Liver (tissue), 9 donors: ENCODE measurements around the gene CC2D2A. TPM values are rescaled to one million over a fixed set of nuclear protein-coding genes. Genes with fewer than 3 reads are reported as not detected.

ENCODE experiments used
- DNase-seq: peaks from one replicate; pipeline ENCODE4 v3.0.0-alpha.2; 2017; ENCODE audit warnings: low spot score
- H3K27ac ChIP-seq, 2 donors: one replicate each; pipeline ENCODE4 v1.7.0; 2013; ENCODE audit warnings: inconsistent platforms in 2 of 2, low read length in 2 of 2, control low read depth in 1 of 2, low read depth in 1 of 2, mild to moderate bottlenecking in 1 of 2
- H3K27me3 ChIP-seq, 4 donors: one replicate each; pipeline versions ENCODE4 v1.6.1 to v1.7.0; 2013; ENCODE audit warnings: low read length in 3 of 4, inconsistent platforms in 1 of 4, mild to moderate bottlenecking in 1 of 4, moderate library complexity in 1 of 4; ENCODE audit not compliant: control insufficient read depth in 4 of 4, insufficient read depth in 4 of 4
- H3K36me3 ChIP-seq, 4 donors: one replicate each; pipeline versions ENCODE4 v1.6.1 to v1.7.0; 2013; ENCODE audit warnings: low read length in 3 of 4, mild to moderate bottlenecking in 3 of 4, low read depth in 1 of 4, moderate library complexity in 1 of 4; ENCODE audit not compliant: control insufficient read depth in 4 of 4, insufficient read depth in 3 of 4
- H3K4me1 ChIP-seq, 4 donors: one replicate each; pipeline versions ENCODE4 v1.6.1 to v1.7.0; 2013; ENCODE audit warnings: low read length in 3 of 4, mild to moderate bottlenecking in 3 of 4, moderate library complexity in 1 of 4; ENCODE audit not compliant: control insufficient read depth in 4 of 4, insufficient read depth in 4 of 4
- H3K4me3 ChIP-seq, 3 donors: one replicate each; pipeline versions ENCODE4 v1.6.1 to v1.7.0; 2013; ENCODE audit warnings: low read length in 3 of 3, control low read depth in 1 of 3, low read depth in 1 of 3, mild to moderate bottlenecking in 1 of 3
- H3K9ac ChIP-seq, 2 donors: one replicate each; pipeline ENCODE4 v1.7.0; 2013; ENCODE audit warnings: low read length in 2 of 2, mild to moderate bottlenecking in 2 of 2, moderate library complexity in 2 of 2, control low read depth in 1 of 2, low read depth in 1 of 2
- H3K9me3 ChIP-seq, 4 donors: one replicate each; pipeline versions ENCODE4 v1.6.1 to v1.7.0; 2013; ENCODE audit warnings: low read length in 3 of 4; ENCODE audit not compliant: control insufficient read depth in 4 of 4
- EGR1 ChIP-seq, 2 donors: IDR thresholded peaks; 2 replicates each; pipeline ENCODE4 v1.6.1; 2016 to 2018; ENCODE audit warnings: antibody characterized with exemption in 2 of 2, low read depth in 2 of 2
- FOXA2 ChIP-seq: IDR thresholded peaks from 2 replicates; pipeline ENCODE4 v1.6.1; 2016; ENCODE audit warnings: antibody characterized with exemption
- GABPA ChIP-seq, 2 donors: IDR thresholded peaks in 1 of 2; conservative IDR thresholded peaks in 1 of 2; 2 replicates each; pipeline ENCODE4 v1.6.1; 2016; ENCODE audit warnings: antibody characterized with exemption in 2 of 2, mild to moderate bottlenecking in 1 of 2, moderate library complexity in 1 of 2
- HNF4A ChIP-seq, 2 donors: conservative IDR thresholded peaks; 2 replicates each; pipeline ENCODE4 v1.6.1; 2016; ENCODE audit warnings: antibody characterized with exemption in 2 of 2, mild to moderate bottlenecking in 2 of 2
- HNF4G ChIP-seq: IDR thresholded peaks from 2 replicates; pipeline ENCODE4 v1.6.1; 2016; ENCODE audit warnings: antibody characterized with exemption
- NR2F2 ChIP-seq: IDR thresholded peaks from 2 replicates; pipeline ENCODE4 v1.6.1; 2016; ENCODE audit warnings: antibody characterized with exemption
- RXRA ChIP-seq, 2 donors: IDR thresholded peaks; 2 replicates each; pipeline ENCODE4 v1.6.1; 2017 to 2018; ENCODE audit warnings: antibody characterized with exemption in 2 of 2, mild to moderate bottlenecking in 1 of 2
- SP1 ChIP-seq: IDR thresholded peaks from 2 replicates; pipeline ENCODE4 v1.6.1; 2018; ENCODE audit warnings: antibody characterized with exemption, mild to moderate bottlenecking
- ZBTB33 ChIP-seq: IDR thresholded peaks from 2 replicates; pipeline ENCODE4 v1.6.1; 2016; ENCODE audit warnings: antibody characterized with exemption
- WGBS: extraction: QIAGEN DNeasy Blood & Tissue Kit; methylation state at CpG from one replicate; pipeline ENCODE4 v1.1.7; 2013; 5-methylcytosine and 5-hydroxymethylcytosine counted together
- polyA plus RNA-seq, 2 donors: library from polyadenylated mRNA; stranded (reverse) in 1 of 2; unstranded in 1 of 2; fragments of 200-250 nt in 1 of 2; fragments of >200 nt in 1 of 2; fragmentation: Nextera tagmentation in 1 of 2; extraction: Ambion mirVana in 1 of 2; gene quantifications; one replicate each; pipeline versions ENCODE4 v1.2.1 to v1.2.3, GENCODE V29; 2013 to 2015
- total RNA-seq, 2 donors: library from RNA; depleted of rRNA; stranded (reverse); fragments of >200 nt; gene quantifications; one replicate each; pipeline ENCODE4 v1.2.3, GENCODE V29; 2014
- TF ChIP-seq, protein P1 (sequence below): IDR thresholded peaks from 2 replicates; pipeline ENCODE4 v1.6.1; 2016; ENCODE audit warnings: antibody characterized with exemption
- TF ChIP-seq, protein P2 (sequence below): fragments of 150-350 bp; IDR thresholded peaks from 2 replicates; pipeline ENCODE4 v1.5.1; 2017; ENCODE audit warnings: improper control_type of control experiment, low read depth, low read length; ENCODE audit not compliant: missing input control
- TF ChIP-seq, protein P3 (sequence below): IDR thresholded peaks from 2 replicates; pipeline ENCODE4 v1.6.1; 2016; ENCODE audit warnings: antibody characterized with exemption, mild to moderate bottlenecking
- donor health status: healthy.
- donor health status: healthy.
- donor health status: healthy.
- donor health status: healthy.
- donor health status: healthy.

Gene CC2D2A
- total and polyA plus RNA-seq, 4 donors = 2.3 to 3.8 (median 2.9) TPM

DNA sequence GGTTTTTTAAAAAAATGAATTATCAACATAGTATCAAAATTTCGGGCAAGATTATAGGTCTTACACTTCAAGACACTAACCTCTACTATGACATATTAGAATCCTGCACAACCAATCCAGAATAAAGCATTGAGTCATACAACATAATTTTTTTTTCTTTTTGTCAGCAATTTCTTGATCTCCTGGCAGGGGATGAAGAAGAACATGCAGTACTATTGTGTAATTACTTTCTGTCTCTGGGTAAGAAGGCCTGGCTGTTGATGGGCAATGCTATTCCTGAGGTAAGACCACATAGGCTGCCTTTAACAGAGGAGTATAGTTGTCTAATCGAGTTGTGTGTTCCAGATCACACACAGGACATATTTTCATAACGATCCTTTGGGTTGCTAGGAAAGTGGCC lies 118.0 kb downstream of the CC2D2A start:
- Histone ChIP-seq H3K9ac (no peak overlapping the region), H3K4me1 (peaks cover 0 to 3% (median 0%) of the 10 kb centered on the region in 4 donors), H3K36me3 (no peaks in the 10 kb centered on the region), H3K27ac (no peak overlapping the region), H3K27me3 (no peaks in the 10 kb centered on the region), H3K9me3 (no peaks in the 10 kb centered on the region), H3K4me3 (no peak overlapping the region)
- TF ChIP-seq, protein P1, sequence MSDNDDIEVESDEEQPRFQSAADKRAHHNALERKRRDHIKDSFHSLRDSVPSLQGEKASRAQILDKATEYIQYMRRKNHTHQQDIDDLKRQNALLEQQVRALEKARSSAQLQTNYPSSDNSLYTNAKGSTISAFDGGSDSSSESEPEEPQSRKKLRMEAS = no peak
- TF ChIP-seq, protein P2, sequence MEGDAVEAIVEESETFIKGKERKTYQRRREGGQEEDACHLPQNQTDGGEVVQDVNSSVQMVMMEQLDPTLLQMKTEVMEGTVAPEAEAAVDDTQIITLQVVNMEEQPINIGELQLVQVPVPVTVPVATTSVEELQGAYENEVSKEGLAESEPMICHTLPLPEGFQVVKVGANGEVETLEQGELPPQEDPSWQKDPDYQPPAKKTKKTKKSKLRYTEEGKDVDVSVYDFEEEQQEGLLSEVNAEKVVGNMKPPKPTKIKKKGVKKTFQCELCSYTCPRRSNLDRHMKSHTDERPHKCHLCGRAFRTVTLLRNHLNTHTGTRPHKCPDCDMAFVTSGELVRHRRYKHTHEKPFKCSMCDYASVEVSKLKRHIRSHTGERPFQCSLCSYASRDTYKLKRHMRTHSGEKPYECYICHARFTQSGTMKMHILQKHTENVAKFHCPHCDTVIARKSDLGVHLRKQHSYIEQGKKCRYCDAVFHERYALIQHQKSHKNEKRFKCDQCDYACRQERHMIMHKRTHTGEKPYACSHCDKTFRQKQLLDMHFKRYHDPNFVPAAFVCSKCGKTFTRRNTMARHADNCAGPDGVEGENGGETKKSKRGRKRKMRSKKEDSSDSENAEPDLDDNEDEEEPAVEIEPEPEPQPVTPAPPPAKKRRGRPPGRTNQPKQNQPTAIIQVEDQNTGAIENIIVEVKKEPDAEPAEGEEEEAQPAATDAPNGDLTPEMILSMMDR = no peak
- no peak for TF ChIP-seq HNF4A (conservative IDR thresholded peaks at IDR 0.05)
- TF ChIP-seq SP1 = no peak
- no peak for TF ChIP-seq NR2F2
- TF ChIP-seq GABPA (IDR thresholded peaks at IDR 0.05 in 1 of 2, conservative IDR thresholded peaks at IDR 0.05 in 1 of 2) = no peak
- TF ChIP-seq, protein P3, sequence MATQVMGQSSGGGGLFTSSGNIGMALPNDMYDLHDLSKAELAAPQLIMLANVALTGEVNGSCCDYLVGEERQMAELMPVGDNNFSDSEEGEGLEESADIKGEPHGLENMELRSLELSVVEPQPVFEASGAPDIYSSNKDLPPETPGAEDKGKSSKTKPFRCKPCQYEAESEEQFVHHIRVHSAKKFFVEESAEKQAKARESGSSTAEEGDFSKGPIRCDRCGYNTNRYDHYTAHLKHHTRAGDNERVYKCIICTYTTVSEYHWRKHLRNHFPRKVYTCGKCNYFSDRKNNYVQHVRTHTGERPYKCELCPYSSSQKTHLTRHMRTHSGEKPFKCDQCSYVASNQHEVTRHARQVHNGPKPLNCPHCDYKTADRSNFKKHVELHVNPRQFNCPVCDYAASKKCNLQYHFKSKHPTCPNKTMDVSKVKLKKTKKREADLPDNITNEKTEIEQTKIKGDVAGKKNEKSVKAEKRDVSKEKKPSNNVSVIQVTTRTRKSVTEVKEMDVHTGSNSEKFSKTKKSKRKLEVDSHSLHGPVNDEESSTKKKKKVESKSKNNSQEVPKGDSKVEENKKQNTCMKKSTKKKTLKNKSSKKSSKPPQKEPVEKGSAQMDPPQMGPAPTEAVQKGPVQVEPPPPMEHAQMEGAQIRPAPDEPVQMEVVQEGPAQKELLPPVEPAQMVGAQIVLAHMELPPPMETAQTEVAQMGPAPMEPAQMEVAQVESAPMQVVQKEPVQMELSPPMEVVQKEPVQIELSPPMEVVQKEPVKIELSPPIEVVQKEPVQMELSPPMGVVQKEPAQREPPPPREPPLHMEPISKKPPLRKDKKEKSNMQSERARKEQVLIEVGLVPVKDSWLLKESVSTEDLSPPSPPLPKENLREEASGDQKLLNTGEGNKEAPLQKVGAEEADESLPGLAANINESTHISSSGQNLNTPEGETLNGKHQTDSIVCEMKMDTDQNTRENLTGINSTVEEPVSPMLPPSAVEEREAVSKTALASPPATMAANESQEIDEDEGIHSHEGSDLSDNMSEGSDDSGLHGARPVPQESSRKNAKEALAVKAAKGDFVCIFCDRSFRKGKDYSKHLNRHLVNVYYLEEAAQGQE = no peak
- DNase-seq = no peak
- WGBS = 64% methylated on average over 3 of the region's 3 CpGs

- WGBS = 82% methylated on average over 3 of the region's 3 CpGs
- H3K27me3 ChIP-seq = no peaks in the 10 kb centered on the region
- H3K27ac ChIP-seq = no peak overlapping the region
Observed at GRCh38 chr4:15592799-15593198, 123.1 kb downstream of the CC2D2A start.

More at GRCh38 chr4:15592799-15593198, 123.1 kb downstream of the CC2D2A start:
- no peak for DNase-seq
- peaks cover 0 to 2% (median 1%) of the 10 kb centered on the region in 4 donors for H3K36me3 ChIP-seq
- H3K4me1 ChIP-seq = peaks cover 0 to 3% (median 0%) of the 10 kb centered on the region in 4 donors
- no peaks in the 10 kb centered on the region for H3K9me3 ChIP-seq
- no peak overlapping the region for H3K4me3 ChIP-seq
- TF ChIP-seq EGR1 (IDR thresholded peaks at IDR 0.05; ENCODE audit: low read depth in 2 of 2) (no peak), HNF4A (conservative IDR thresholded peaks at IDR 0.05) (no peak), RXRA (IDR thresholded peaks at IDR 0.05) (no peak), NR2F2 (no peak), FOXA2 (no peak), HNF4G (no peak), GABPA (IDR thresholded peaks at IDR 0.05 in 1 of 2, conservative IDR thresholded peaks at IDR 0.05 in 1 of 2) (no peak), ZBTB33 (no peak)
- TF ChIP-seq, protein P3 = no peak
- H3K9ac ChIP-seq = no peak overlapping the region
